Measurements from ENCODE around the gene KIAA1217.

DNA sequence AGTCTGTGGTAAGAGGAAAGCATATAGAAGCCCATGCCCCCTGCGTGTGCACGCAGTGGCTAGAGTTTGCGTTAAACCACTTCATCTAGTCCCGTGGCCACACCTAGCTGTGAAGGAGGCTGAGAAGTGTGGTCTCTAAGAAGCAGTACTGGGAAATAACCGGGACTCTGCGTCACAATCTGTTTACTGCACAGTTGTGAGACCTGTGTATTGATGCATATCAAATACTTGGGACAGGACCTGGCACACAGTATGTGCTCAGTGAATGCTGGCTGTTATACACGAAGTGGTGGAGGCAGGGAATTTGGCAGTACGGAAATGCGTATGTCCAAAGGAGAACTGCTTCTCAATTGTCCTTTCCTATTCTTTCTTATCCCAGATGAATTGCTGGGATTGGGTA is 365.2 kb downstream of the KIAA1217 start:
- TF ChIP-seq EZH2 (IDR thresholded peaks at IDR 0.05; ENCODE audit: insufficient read depth, poor library complexity, severe bottlenecking) = no peak
- no peak for TF ChIP-seq EZH2phosphoT487 (IDR thresholded peaks at IDR 0.05; ENCODE audit: insufficient read depth, low read depth)

Data from GM23248 (cell line).